Measurements from ENCODE around the gene CXCR6. TPM values are rescaled to one million over a fixed set of nuclear protein-coding genes. Genes with fewer than 3 reads are reported as not detected.

The CXCR6 gene
- total RNA-seq (2021; fragmentation: NEBNext Ultra II Directional; extraction: Animal tissue kit (Norgen Biotek cat#: 25700)) = not detected
- long read RNA-seq = 0 reads

- Mint-ChIP-seq H3K27me3 (ENCODE audit: insufficient read depth) (0 out of 2 replicates have a peak, but pooled peaks cover 1% of the 10 kb centered on the region), H3K9me3 (no peaks in the 10 kb centered on the region; the same call in 1 of the 2 replicates), H3K27ac (no peak within 1 kb of the TSS), H3K36me3 (ENCODE audit: low read depth) (peaks cover 34% of the 10 kb centered on the region), H3K4me3 (no peak within 1 kb of the TSS), H3K4me1 (ENCODE audit: low read depth) (peaks cover 47% of the 10 kb centered on the region)
- no peak for TF ChIP-seq CTCF (IDR thresholded peaks at IDR 0.05)
- peak; percentile 13 for DNase-seq
Measured at GRCh38 chr3:45943207-45943846, at the start of gene CXCR6. Gene CXCR6, plus strand, starts transcription at chr3:45943464. Its CDS starts 3,018 bp downstream, at chr3:45946482.

GRCh38 chr3:45894015-45894414 lies 49.2 kb upstream of the CXCR6 start:
- Mint-ChIP-seq H3K27ac (no peak overlapping the region), H3K4me1 (ENCODE audit: low read depth) (peaks cover 15% of the 10 kb centered on the region), H3K9me3 (no peaks in the 10 kb centered on the region), H3K27me3 (ENCODE audit: insufficient read depth) (peaks cover 30% of the 10 kb centered on the region), H3K36me3 (ENCODE audit: low read depth) (no peaks in the 10 kb centered on the region), H3K4me3 (no peak overlapping the region)
- TF ChIP-seq CTCF (IDR thresholded peaks at IDR 0.05) = no peak
- no peak for DNase-seq

GRCh38 chr3:45895686-45896468 lies 47.4 kb upstream of the CXCR6 start:
- Mint-ChIP-seq H3K4me3 (no peak overlapping the region), H3K36me3 (ENCODE audit: low read depth) (no peaks in the 10 kb centered on the region), H3K27me3 (ENCODE audit: insufficient read depth) (peaks cover 33% of the 10 kb centered on the region), H3K27ac (no peak overlapping the region), H3K9me3 (no peaks in the 10 kb centered on the region), H3K4me1 (ENCODE audit: low read depth) (peaks cover 15% of the 10 kb centered on the region)
- no peak for TF ChIP-seq CTCF (IDR thresholded peaks at IDR 0.05)
- no peak for DNase-seq

- Mint-ChIP-seq H3K4me3 (no peak overlapping the region), H3K36me3 (ENCODE audit: low read depth) (no peaks in the 10 kb centered on the region), H3K27ac (no peak overlapping the region), H3K4me1 (ENCODE audit: low read depth) (peaks cover 15% of the 10 kb centered on the region), H3K27me3 (ENCODE audit: insufficient read depth) (peaks cover 36% of the 10 kb centered on the region), H3K9me3 (no peaks in the 10 kb centered on the region)
- DNase-seq = peak; percentile 19
- no peak for TF ChIP-seq CTCF (IDR thresholded peaks at IDR 0.05)
Measured at GRCh38 chr3:45896956-45897355, 46.3 kb upstream of the CXCR6 start.

- Mint-ChIP-seq H3K4me1 (ENCODE audit: low read depth) (peaks cover 23% of the 10 kb centered on the region), H3K9me3 (no peaks in the 10 kb centered on the region), H3K27me3 (ENCODE audit: insufficient read depth) (peaks cover 15% of the 10 kb centered on the region), H3K36me3 (ENCODE audit: low read depth) (no peaks in the 10 kb centered on the region), H3K4me3 (no peak overlapping the region), H3K27ac (no peak overlapping the region)
- no peak for DNase-seq
- TF ChIP-seq CTCF (IDR thresholded peaks at IDR 0.05) = no peak
Measured at GRCh38 chr3:45904931-45905330, 38.3 kb upstream of the CXCR6 start.

Measured in HFFc6 (cell line).